HG02884 (cell line): ENCODE data around the gene FUNDC2.

ENCODE experiments used
- ATAC-seq: cut with Tn5 transposase; IDR thresholded peaks from one replicate; pipeline ENCODE4 v1.9.1; 2021; ENCODE audit warnings: mild to moderate bottlenecking, moderate library complexity; ENCODE audit not compliant: unreplicated experiment

The FUNDC2 gene

GRCh38 chrX:155068165-155068564 lies 41.5 kb downstream of the FUNDC2 start:
- no peak for ATAC-seq

GRCh38 chrX:155069414-155069813 lies 42.8 kb downstream of the FUNDC2 start:
- ATAC-seq = no peak

GRCh38 chrX:155070038-155070437 lies 43.4 kb downstream of the FUNDC2 start:
- ATAC-seq = no peak

- ATAC-seq = peak; percentile 18
Measured at GRCh38 chrX:155070663-155070974, 44.0 kb downstream of the FUNDC2 start.

- ATAC-seq = peak; percentile 80
Measured at GRCh38 chrX:155070975-155071693, 44.5 kb downstream of the FUNDC2 start, which contains the start of the genes BRCC3, CMC4 and MTCP1. BRCC3 (plus strand) TSS chrX:155071508; CDS start chrX:155071528, 20 bp downstream. CMC4 (minus strand) TSS chrX:155071136; CDS start chrX:155064023, 7,113 bp downstream. MTCP1 (minus strand) TSS chrX:155071136; CDS start chrX:155066010, 5,126 bp downstream.

GRCh38 chrX:155071694-155072280 lies 45.1 kb downstream of the FUNDC2 start:
- no peak for ATAC-seq

GRCh38 chrX:155086202-155086840 lies 59.7 kb downstream of the FUNDC2 start:
- ATAC-seq = no peak

GRCh38 chrX:155086961-155087735 lies 60.5 kb downstream of the FUNDC2 start:
- no peak for ATAC-seq

- ATAC-seq = no peak
Measured at GRCh38 chrX:155094468-155095061, 67.9 kb downstream of the FUNDC2 start.

GRCh38 chrX:155105919-155106318 lies 79.3 kb downstream of the FUNDC2 start:
- ATAC-seq = no peak

GRCh38 chrX:155108427-155108826 lies 81.8 kb downstream of the FUNDC2 start:
- no peak for ATAC-seq
